ENCODE data around the gene ITPKC.
A peak's percentile ranks its signal among the peaks of the same experiment; 100 is the strongest.

ITPKC gene

GRCh38 chr19:40716482-40717324 lies at the start of gene ITPKC, which contains the start of gene COQ8B:
Gene ITPKC (plus strand): TSS chr19:40717112. CDS start chr19:40717136, 24 bp downstream.
Gene COQ8B (minus strand): TSS chr19:40716886. CDS start chr19:40714632, 2,254 bp downstream.
- peak; percentile 79 for DNase-seq

- no peak for DNase-seq
These were observed 49.3 kb upstream of the ITPKC start for GRCh38 chr19:40667602-40668001.

GRCh38 chr19:40668991-40669614 lies 47.8 kb upstream of the ITPKC start:
- no peak for DNase-seq

GRCh38 chr19:40671404-40671803 lies 45.5 kb upstream of the ITPKC start:
- DNase-seq: no peak

- no peak for DNase-seq
These were observed 44.9 kb upstream of the ITPKC start for GRCh38 chr19:40672038-40672437.

GRCh38 chr19:40672573-40673299 lies 44.2 kb upstream of the ITPKC start:
- DNase-seq: no peak

GRCh38 chr19:40673397-40673796 lies 43.5 kb upstream of the ITPKC start:
- no peak for DNase-seq

GRCh38 chr19:40674291-40674690 lies 42.6 kb upstream of the ITPKC start:
- DNase-seq: no peak

GRCh38 chr19:40677156-40677555 lies 39.8 kb upstream of the ITPKC start:
- DNase-seq: no peak

- DNase-seq: no peak
These were observed 35.9 kb upstream of the ITPKC start for GRCh38 chr19:40681039-40681438.

- peak; percentile 51 for DNase-seq
These were observed 34.4 kb upstream of the ITPKC start for GRCh38 chr19:40682431-40682964.

GRCh38 chr19:40683437-40683836 lies 33.5 kb upstream of the ITPKC start:
- no peak for DNase-seq

GRCh38 chr19:40684280-40684679 lies 32.6 kb upstream of the ITPKC start:
- no peak for DNase-seq

- no peak for DNase-seq
These were observed 31.8 kb upstream of the ITPKC start for GRCh38 chr19:40685016-40685526.

- no peak for DNase-seq
These were observed 31.3 kb upstream of the ITPKC start for GRCh38 chr19:40685563-40685962.

GRCh38 chr19:40686882-40687524 lies 29.9 kb upstream of the ITPKC start:
- no peak for DNase-seq

GRCh38 chr19:40687525-40688016 lies 29.3 kb upstream of the ITPKC start:
- DNase-seq: no peak

- DNase-seq: no peak
These were observed 28.6 kb upstream of the ITPKC start for GRCh38 chr19:40688309-40688708.

- DNase-seq: no peak
These were observed 27.9 kb upstream of the ITPKC start for GRCh38 chr19:40688987-40689338.

GRCh38 chr19:40689339-40690049 lies 27.4 kb upstream of the ITPKC start:
- no peak for DNase-seq

GRCh38 chr19:40690050-40690692 lies 26.7 kb upstream of the ITPKC start, which contains the start of gene NUMBL:
Gene NUMBL (minus strand): TSS chr19:40690651. CDS start chr19:40690483, 168 bp downstream.
- DNase-seq: no peak
